GM06990 (cell line): ENCODE measurements around the gene E2F2.

Source experiments
- DNase-seq: peaks from one replicate; pipeline ENCODE4 v3.0.0-alpha.2; 2011; ENCODE audit not compliant: insufficient read length; ENCODE audit errors: extremely low read depth
- H3K27me3 ChIP-seq: replicated peaks from 2 replicates; pipeline ENCODE4 v1.6.0; 2011; ENCODE audit warnings: low read length; ENCODE audit not compliant: control insufficient read depth, insufficient read depth
- H3K36me3 ChIP-seq: 2 replicates; pipeline ENCODE4 v1.5.1; 2011; ENCODE audit warnings: low read length; ENCODE audit not compliant: control insufficient read depth, insufficient read depth
- H3K4me3 ChIP-seq: replicated peaks from 2 replicates; pipeline ENCODE4 v1.5.1; 2011; ENCODE audit warnings: low read depth, mild to moderate bottlenecking, control low read depth, low read length
- TF ChIP-seq, protein P1 (sequence below): IDR thresholded peaks from 2 replicates; pipeline ENCODE4 v1.5.1; 2011; ENCODE audit warnings: low read length, control low read depth, mild to moderate bottlenecking, inconsistent platforms; ENCODE audit not compliant: insufficient read depth, poor library complexity, severe bottlenecking

The E2F2 gene

DNA sequence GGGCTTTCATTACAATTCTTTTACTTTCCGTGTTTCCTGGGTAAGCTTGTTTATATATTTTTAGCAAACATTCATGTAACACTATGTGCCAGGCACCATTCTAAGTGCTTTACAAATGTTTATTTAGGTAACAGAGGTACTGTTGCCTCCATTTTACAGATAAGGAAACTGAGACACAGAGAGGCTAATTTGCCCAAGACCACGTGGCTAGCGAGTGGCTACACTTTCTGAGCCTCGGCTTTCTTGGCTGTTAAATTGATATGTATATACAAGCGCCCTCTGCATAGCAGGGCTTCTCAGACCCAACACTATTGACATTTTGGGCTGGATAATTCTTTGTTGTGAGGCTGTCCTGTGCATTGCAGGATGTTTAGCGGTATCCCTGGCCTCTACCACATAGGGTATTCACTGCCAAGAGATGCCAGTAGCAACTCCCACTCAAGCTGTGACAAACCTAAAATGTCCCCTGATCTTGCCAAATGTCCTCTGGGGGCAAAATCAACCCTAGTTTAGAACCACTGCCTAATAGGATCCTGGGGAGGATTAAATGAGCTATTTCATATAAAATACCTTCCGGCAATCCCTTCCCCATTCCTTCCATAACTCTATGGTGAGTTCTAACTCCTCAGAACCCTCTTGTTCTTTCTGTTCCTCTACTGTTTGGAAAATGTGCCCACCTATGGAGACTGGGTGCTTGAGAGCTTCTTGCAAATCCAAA is 45.5 kb upstream of the E2F2 start:
- Histone ChIP-seq H3K4me3 (peak overlapping the region; percentile 12), H3K27me3 (no peaks in the 10 kb centered on the region), H3K36me3 (no peaks in the 10 kb centered on the region)
- no peak for DNase-seq
- TF ChIP-seq, protein P1, sequence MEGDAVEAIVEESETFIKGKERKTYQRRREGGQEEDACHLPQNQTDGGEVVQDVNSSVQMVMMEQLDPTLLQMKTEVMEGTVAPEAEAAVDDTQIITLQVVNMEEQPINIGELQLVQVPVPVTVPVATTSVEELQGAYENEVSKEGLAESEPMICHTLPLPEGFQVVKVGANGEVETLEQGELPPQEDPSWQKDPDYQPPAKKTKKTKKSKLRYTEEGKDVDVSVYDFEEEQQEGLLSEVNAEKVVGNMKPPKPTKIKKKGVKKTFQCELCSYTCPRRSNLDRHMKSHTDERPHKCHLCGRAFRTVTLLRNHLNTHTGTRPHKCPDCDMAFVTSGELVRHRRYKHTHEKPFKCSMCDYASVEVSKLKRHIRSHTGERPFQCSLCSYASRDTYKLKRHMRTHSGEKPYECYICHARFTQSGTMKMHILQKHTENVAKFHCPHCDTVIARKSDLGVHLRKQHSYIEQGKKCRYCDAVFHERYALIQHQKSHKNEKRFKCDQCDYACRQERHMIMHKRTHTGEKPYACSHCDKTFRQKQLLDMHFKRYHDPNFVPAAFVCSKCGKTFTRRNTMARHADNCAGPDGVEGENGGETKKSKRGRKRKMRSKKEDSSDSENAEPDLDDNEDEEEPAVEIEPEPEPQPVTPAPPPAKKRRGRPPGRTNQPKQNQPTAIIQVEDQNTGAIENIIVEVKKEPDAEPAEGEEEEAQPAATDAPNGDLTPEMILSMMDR = no peak

DNA sequence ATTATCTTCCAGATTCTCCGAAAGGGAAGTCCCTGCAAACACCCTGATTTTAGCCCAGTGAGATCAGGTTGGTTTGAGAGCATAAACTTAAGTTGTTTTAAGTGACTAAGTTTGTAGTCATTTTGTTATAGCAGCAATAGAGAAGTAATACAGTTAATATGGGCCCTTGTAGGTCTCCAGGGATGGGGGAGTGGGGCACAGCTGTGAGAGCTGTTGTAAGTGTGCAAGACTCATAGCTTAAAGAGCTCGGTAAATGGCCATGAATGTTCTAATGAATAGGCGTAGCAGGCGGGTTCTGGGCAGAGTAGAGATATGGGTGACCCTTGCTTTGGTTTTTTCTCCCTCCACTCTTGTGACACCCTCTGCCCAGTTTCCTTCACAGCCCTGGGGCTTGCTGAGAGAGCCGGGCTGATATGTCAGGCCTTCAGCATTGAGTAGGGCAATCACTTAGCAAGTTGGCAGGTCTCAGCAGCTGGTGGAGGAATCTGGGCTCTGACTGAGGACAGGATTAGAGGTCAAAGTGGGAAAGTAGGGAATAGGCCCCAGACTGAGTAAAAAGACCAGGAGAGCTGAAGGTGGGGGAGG is 44.3 kb upstream of the E2F2 start:
- H3K4me3 ChIP-seq = no peak overlapping the region
- DNase-seq = no peak
- TF ChIP-seq, protein P1 = no peak

DNA sequence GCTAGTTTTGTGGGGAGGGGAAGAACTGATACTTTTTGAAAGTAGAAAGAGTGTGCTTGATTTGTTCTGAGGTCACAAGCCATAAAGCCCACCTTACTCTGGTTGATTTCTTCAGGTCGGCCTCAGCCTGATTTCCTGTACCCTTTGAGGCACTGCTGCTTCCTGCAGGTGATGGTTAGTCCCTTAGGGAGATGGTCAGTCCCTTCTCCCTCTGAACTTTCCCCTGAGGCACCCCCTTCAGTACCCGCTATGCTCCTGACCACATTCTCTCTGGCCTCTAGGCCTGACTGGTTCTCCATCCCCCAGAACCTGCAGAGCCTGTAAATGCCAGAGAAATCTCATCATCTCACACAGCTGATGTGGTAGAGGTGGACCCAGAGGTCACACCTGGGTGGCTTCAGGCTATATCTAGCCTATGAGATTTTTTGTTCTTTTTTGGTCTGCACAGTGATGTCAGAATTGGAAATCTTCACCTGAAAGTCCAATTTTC is 43.3 kb upstream of the E2F2 start:
- Histone ChIP-seq H3K4me3 (no peak overlapping the region), H3K27me3 (no peaks in the 10 kb centered on the region), H3K36me3 (no peaks in the 10 kb centered on the region)
- TF ChIP-seq, protein P1 = no peak
- DNase-seq = peak; percentile 75

More for the DNA sequence above, 44.3 kb upstream of the E2F2 start:
- H3K36me3 ChIP-seq = no peaks in the 10 kb centered on the region
- no peaks in the 10 kb centered on the region for H3K27me3 ChIP-seq

DNA sequence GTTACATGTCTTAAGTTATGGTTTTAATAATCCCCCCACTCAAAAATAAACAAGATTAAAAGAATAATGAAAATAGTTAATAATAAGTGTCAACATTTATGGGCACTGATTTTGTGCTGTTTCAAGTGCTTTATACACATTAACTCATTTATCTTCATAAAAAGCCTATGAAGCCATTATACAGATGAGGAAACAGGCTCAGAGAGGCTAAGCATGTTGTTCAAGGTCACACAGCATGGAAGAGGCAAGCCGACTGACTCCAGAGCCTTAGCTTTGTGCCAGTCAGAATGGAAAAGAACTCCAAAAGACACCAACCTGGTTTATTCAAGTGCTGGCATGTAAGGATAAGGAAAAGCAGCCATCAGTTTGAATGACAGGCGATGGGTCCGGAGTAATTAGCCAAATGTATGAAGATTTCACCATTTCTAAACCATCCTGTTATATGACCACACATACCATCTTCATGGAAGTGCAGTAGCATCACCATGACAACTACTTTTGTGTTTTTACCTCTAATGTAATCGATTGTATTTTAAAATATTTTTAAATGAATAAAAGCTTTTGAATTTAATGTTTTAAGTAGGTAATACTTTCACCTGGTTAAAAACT is 42.6 kb upstream of the E2F2 start:
- H3K36me3 ChIP-seq = no peaks in the 10 kb centered on the region
- H3K4me3 ChIP-seq = no peak overlapping the region
- DNase-seq = no peak
- H3K27me3 ChIP-seq = no peaks in the 10 kb centered on the region
- TF ChIP-seq, protein P1 = no peak

DNA sequence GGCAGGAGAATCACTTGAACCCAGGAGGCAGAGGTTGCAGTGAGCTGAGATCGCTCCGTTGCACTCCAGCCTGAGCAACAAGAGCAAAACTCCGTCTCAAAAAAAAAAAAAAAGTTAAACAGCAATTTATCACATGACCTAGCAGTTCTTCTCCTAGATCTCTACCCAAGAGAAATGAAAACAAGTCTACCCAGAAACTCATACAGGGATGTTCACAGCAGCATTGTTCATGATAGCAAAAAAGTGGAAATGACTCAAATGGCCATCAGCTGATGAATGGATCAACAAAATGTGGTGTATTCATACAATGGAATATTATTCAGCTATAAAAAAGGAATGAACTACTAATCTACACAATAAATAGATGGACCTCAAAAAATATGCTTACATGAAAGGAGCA is 40.4 kb upstream of the E2F2 start:
- Histone ChIP-seq H3K36me3 (no peaks in the 10 kb centered on the region), H3K4me3 (no peak overlapping the region), H3K27me3 (no peaks in the 10 kb centered on the region)
- DNase-seq = no peak
- TF ChIP-seq, protein P1 = no peak
